Peyer's patch (tissue), 4 donors: ENCODE data around the gene PANK1.

Source experiments
- POLR2A ChIP-seq, 2 donors: fragments of 450-650 bp; IDR thresholded peaks; one replicate each; pipeline ENCODE4 v1.5.1; 2017; ENCODE audit warnings: antibody characterized with exemption in 2 of 2, mild to moderate bottlenecking in 2 of 2, moderate library complexity in 2 of 2
- TF ChIP-seq, protein P1 (sequence below), 6 experiments: fragments of 450-650 bp in 4 of 6; fragments of 200-600 bp in 2 of 6; sonication (generic) in 1 of 6; IDR thresholded peaks; one replicate each; pipeline ENCODE4 v1.5.1; 2017 to 2019; ENCODE audit warnings: antibody characterized with exemption in 6 of 6, mild to moderate bottlenecking in 3 of 6, moderate library complexity in 1 of 6

DNA sequence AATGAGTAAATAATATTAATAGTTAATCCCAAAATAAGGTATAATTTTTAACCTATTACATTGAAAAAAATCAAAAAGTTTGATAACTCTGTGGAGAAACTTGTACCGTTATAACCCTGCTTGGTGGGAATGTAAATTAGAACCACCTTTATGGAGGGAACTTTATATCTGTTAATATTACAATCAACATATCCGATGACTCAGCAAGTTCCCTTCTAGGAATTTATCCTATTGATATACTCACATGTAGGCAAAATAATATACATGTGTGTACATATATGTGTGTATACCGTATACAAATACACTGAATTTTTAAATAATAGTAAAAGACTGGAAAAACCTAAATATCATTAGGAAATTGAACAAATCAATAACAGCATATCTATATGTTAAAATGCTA lies 54.7 kb downstream of the PANK1 start:
- TF ChIP-seq, protein P1, sequence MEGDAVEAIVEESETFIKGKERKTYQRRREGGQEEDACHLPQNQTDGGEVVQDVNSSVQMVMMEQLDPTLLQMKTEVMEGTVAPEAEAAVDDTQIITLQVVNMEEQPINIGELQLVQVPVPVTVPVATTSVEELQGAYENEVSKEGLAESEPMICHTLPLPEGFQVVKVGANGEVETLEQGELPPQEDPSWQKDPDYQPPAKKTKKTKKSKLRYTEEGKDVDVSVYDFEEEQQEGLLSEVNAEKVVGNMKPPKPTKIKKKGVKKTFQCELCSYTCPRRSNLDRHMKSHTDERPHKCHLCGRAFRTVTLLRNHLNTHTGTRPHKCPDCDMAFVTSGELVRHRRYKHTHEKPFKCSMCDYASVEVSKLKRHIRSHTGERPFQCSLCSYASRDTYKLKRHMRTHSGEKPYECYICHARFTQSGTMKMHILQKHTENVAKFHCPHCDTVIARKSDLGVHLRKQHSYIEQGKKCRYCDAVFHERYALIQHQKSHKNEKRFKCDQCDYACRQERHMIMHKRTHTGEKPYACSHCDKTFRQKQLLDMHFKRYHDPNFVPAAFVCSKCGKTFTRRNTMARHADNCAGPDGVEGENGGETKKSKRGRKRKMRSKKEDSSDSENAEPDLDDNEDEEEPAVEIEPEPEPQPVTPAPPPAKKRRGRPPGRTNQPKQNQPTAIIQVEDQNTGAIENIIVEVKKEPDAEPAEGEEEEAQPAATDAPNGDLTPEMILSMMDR (IDR thresholded peaks at IDR 0.05) = no peak
- TF ChIP-seq POLR2A (IDR thresholded peaks at IDR 0.05) = no peak
